DND-41 (cell line): ENCODE results near the gene CREBZF.

Experiments used
- ATAC-seq: fragments of 200-7000 bp; cut with Tn5 transposase; 3 replicates; pipeline ENCODE4 v1.9.1; 2021; ENCODE audit warnings: low read depth; ENCODE audit not compliant: insufficient read depth
- DNase-seq: peaks from one replicate; pipeline ENCODE4 v3.0.0-alpha.2; 2020
- H2AFZ ChIP-seq: 2 replicates; pipeline ENCODE4 v1.6.0; 2012; ENCODE audit warnings: low read depth, low read length
- H3K27ac ChIP-seq: 2 replicates; pipeline ENCODE4 v1.5.1; 2012; ENCODE audit warnings: low read length, inconsistent platforms
- H3K27me3 ChIP-seq: fragments of 200-600 bp; sonication (generic); 2 replicates; pipeline ENCODE4 v1.6.0; 2012; ENCODE audit warnings: low read length, mild to moderate bottlenecking, inconsistent platforms; ENCODE audit not compliant: insufficient read depth, poor library complexity
- H3K36me3 ChIP-seq: 2 replicates; pipeline ENCODE4 v1.5.1; 2012; ENCODE audit warnings: low read length, inconsistent platforms; ENCODE audit not compliant: insufficient read depth
- H3K4me1 ChIP-seq: 2 replicates; pipeline ENCODE4 v1.5.1; 2012; ENCODE audit warnings: mild to moderate bottlenecking, low read length; ENCODE audit not compliant: insufficient read depth
- H3K4me2 ChIP-seq: 2 replicates; pipeline ENCODE4 v1.6.0; 2012; ENCODE audit warnings: mild to moderate bottlenecking, moderate library complexity, low read length, inconsistent platforms; ENCODE audit not compliant: insufficient read depth
- H3K4me3 ChIP-seq, 2 experiments: fragments of 200-600 bp in 1 of 2; shearing (Covaris generic) in 1 of 2; 2 replicates each; pipeline ENCODE4 v1.5.1; 2012 to 2016; ENCODE audit warnings: inconsistent platforms in 2 of 2, low read length in 2 of 2, mild to moderate bottlenecking in 2 of 2, low read depth in 1 of 2, moderate library complexity in 1 of 2
- H3K79me2 ChIP-seq: 2 replicates; pipeline ENCODE4 v1.6.0; 2012; ENCODE audit warnings: low read length, inconsistent platforms; ENCODE audit not compliant: insufficient read depth
- H3K9ac ChIP-seq: 2 replicates; pipeline ENCODE4 v1.6.0; 2012; ENCODE audit warnings: low read depth, mild to moderate bottlenecking, inconsistent platforms, low read length, moderate library complexity
- H3K9me3 ChIP-seq: 2 replicates; pipeline ENCODE4 v1.5.1; 2012; ENCODE audit warnings: low read length, moderate library complexity, mild to moderate bottlenecking, inconsistent platforms; ENCODE audit not compliant: insufficient read depth, severe bottlenecking
- H4K20me1 ChIP-seq: 2 replicates; pipeline ENCODE4 v1.6.0; 2012; ENCODE audit warnings: low read length; ENCODE audit not compliant: insufficient read depth
- CTCF ChIP-seq: IDR thresholded peaks from 2 replicates; pipeline ENCODE4 v1.5.1; 2012; ENCODE audit warnings: borderline replicate concordance, low read length, moderate library complexity, mild to moderate bottlenecking; ENCODE audit not compliant: poor library complexity, severe bottlenecking; ENCODE audit errors: extremely low read depth
- EZH2 ChIP-seq: IDR thresholded peaks from 3 replicates; pipeline ENCODE4 v1.6.1; 2012; ENCODE audit warnings: borderline replicate concordance, low read depth, mild to moderate bottlenecking, moderate library complexity, low read length, inconsistent platforms; ENCODE audit not compliant: severe bottlenecking

Gene CREBZF

DNA sequence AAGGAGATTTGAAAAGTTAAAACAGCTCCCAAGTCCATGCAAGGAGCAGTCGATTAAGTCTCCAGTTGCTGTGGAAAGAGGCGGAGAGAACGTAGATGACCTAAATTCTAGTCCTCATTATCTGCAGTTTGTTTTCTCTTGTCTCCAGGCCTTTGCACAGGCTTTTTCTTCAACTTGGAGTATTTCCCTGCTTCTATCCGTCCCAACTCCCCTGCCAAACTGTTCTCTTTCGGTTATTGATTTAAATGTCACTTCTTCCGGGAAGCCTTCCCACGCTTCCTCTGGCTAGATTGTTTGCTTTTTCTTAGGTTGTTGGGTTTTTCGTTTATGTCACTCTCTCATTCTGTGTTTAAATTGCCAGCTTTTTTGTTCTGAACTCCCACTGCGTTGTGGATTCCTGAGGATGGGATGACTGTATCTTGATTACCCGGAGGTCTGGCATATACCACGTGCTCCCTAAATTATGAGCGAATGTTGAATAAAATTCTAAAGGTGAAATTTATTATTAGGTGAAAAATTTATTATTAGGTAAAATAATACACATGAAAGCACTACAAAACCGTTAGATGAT, 36.1 kb downstream of the CREBZF start:
- H3K36me3 ChIP-seq = peaks cover 10% of the 10 kb centered on the region
- peak overlapping the region; percentile 73 for H3K27ac ChIP-seq
- no peaks in the 10 kb centered on the region for H3K27me3 ChIP-seq
- peak overlapping the region; percentile 87 for H2AFZ ChIP-seq
- peak overlapping the region; percentile 63 to 81 for H3K4me3 ChIP-seq
- H3K4me2 ChIP-seq = peak overlapping the region; percentile 94
- ATAC-seq = peak; percentile 8
- H3K79me2 ChIP-seq = peaks cover 46% of the 10 kb centered on the region
- H3K9ac ChIP-seq = peak overlapping the region; percentile 63
- no peak for DNase-seq
- H3K9me3 ChIP-seq = no peaks in the 10 kb centered on the region
- peaks cover 38% of the 10 kb centered on the region for H3K4me1 ChIP-seq
- TF ChIP-seq EZH2 (no peak), CTCF (no peak)
- no peaks in the 10 kb centered on the region for H4K20me1 ChIP-seq

DNA sequence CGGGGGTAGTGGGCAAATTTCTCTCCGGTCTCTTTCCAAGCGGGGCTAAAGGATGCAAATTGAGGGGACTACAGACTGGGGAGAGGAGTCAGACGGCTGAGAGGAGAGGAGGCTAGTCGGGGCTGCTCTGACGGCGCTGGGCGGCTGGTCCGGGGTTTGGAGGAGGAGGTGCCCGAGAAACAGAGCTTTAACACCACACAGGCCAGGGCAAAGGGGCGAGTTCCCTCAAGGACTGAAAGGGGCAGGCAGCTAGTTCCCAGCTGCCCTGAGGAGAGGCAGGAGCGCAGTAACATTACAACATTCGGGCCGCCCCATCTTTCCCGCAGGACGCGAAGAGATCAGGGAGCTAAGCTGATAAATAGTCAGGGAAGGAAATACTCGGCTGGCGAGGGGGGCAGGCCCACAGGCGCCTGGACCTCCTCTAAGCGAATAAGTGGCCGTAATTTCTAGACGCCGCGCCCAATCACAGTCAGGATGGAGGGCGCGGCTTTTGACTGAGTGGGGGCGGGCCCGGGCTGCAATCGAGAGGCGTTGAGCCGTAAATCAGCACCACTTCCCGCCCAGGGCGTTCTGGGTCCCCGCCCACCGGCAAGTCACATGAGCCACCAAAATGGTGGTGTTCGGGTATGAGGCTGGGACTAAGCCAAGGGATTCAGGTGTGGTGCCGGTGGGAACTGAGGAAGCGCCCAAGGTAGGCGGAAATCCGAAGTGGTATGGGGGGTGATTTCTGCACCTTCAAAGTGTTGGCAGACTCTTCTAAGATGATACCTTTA, 36.7 kb downstream of the CREBZF start, which contains the start of gene TMEM126B:
Gene TMEM126B, plus strand, starts transcription at position 596 of the 773 bp plus-strand sequence. Its CDS starts 15 bp downstream, at position 611.
- Histone ChIP-seq H3K36me3 (peaks cover 9% of the 10 kb centered on the region), H4K20me1 (no peaks in the 10 kb centered on the region), H3K79me2 (peaks cover 44% of the 10 kb centered on the region), H2AFZ (peak within 1 kb of the TSS; percentile 94), H3K9ac (peak within 1 kb of the TSS; percentile 64), H3K4me3 (peak within 1 kb of the TSS; percentile 63 to 81), H3K27ac (peak within 1 kb of the TSS; percentile 73), H3K27me3 (no peaks in the 10 kb centered on the region), H3K4me1 (peaks cover 38% of the 10 kb centered on the region), H3K4me2 (peak within 1 kb of the TSS; percentile 94), H3K9me3 (no peaks in the 10 kb centered on the region)
- peak; percentile 97 for DNase-seq
- ATAC-seq = peak; percentile 99
- no peak for TF ChIP-seq CTCF
- no peak for TF ChIP-seq EZH2

GRCh38 chr11:85627332-85627997, 37.5 kb downstream of the CREBZF start, which contains the start of gene DLG2:
Gene DLG2, minus strand, starts transcription at chr11:85627344.
- peak within 1 kb of the TSS; percentile 64 for H3K9ac ChIP-seq
- DNase-seq (no peak), ATAC-seq (no peak)
- H3K4me3 ChIP-seq = peak within 1 kb of the TSS; percentile 38 to 81
- peaks cover 44% of the 10 kb centered on the region for H3K79me2 ChIP-seq
- no peaks in the 10 kb centered on the region for H3K9me3 ChIP-seq
- peak within 1 kb of the TSS; percentile 63 for H3K27ac ChIP-seq
- H2AFZ ChIP-seq = peak within 1 kb of the TSS; percentile 94
- no peaks in the 10 kb centered on the region for H3K27me3 ChIP-seq
- H3K4me2 ChIP-seq = peak within 1 kb of the TSS; percentile 94
- H4K20me1 ChIP-seq = no peaks in the 10 kb centered on the region
- peaks cover 38% of the 10 kb centered on the region for H3K4me1 ChIP-seq
- TF ChIP-seq CTCF = no peak
- TF ChIP-seq EZH2 = no peak
- peaks cover 9% of the 10 kb centered on the region for H3K36me3 ChIP-seq
